Spleen (tissue), 7 donors: ENCODE measurements around the gene NRDE2.

ENCODE experiments used
- CTCF ChIP-seq, 11 experiments: fragments of 200-600 bp in 7 of 11; fragments of 450-650 bp in 4 of 11; sonication (generic) in 4 of 11; IDR thresholded peaks in 8 of 11; conservative IDR thresholded peaks in 3 of 11; 1 replicate in 7 of 11; 2 replicates in 4 of 11; pipeline versions ENCODE4 v1.4.0 to v1.8.0; 2016 to 2021; ENCODE audit warnings: antibody characterized with exemption in 11 of 11, inconsistent platforms in 4 of 11, mild to moderate bottlenecking in 1 of 11
- POLR2A ChIP-seq, 3 donors: fragments of 450-650 bp; IDR thresholded peaks; one replicate each; pipeline ENCODE4 v1.5.1; 2017; ENCODE audit warnings: antibody characterized with exemption in 3 of 3, mild to moderate bottlenecking in 1 of 3
- donor health status: DM: no; HTN: no; CAD: no; lungs with moderate emphysema.
- donor health status: DM: no; HTN: no; CAD: no.
- donor health status: DM: no; HTN: no; CAD: no.

GRCh38 chr14:90273532-90273931 lies 58.2 kb downstream of the NRDE2 start:
- no peak for TF ChIP-seq POLR2A (IDR thresholded peaks at IDR 0.05)
- TF ChIP-seq CTCF (IDR thresholded peaks at IDR 0.05 in 8 of 11, conservative IDR thresholded peaks at IDR 0.05 in 3 of 11), result no peak
